Activated CD4-positive, alpha-beta memory T cell treated with anti-CD3 and anti-CD28 coated beads, Interleukin-2, amount 10 ng/mL, durations not matched to agents 7 days and 5 days (primary cell): ENCODE data around the gene CDKN1A. TPM values are rescaled to one million over a fixed set of nuclear protein-coding genes. Genes with fewer than 3 reads are reported as not detected.

Source experiments
- CTCF ChIA-PET: fragments of 350-600 bp; sonication (Branson Sonifier 250); formaldehyde crosslinking; loops from one replicate; lab custom pipeline; 2021; ENCODE audit warnings: antibody characterized with exemption, inconsistent platforms; lab: Charles Lee
- POLR2A ChIA-PET: fragments of 350-600 bp; sonication (Branson Sonifier 250); formaldehyde crosslinking; loops from one replicate; lab custom pipeline; 2021; ENCODE audit warnings: antibody characterized with exemption; lab: Charles Lee
- DNase-seq: peaks from one replicate; pipeline ENCODE4 v3.0.0-alpha.2; 2020
- H3K27ac Mint-ChIP-seq: one replicate; pipeline ENCODE4 v1.8.0; 2021; ENCODE audit warnings: mild to moderate bottlenecking, mixed read lengths
- H3K27me3 Mint-ChIP-seq: one replicate; pipeline ENCODE4 v1.8.0; 2021; ENCODE audit warnings: mixed read lengths
- H3K36me3 Mint-ChIP-seq: one replicate; pipeline ENCODE4 v1.8.0; 2021; ENCODE audit warnings: low read depth, mixed read lengths
- H3K4me1 Mint-ChIP-seq: one replicate; pipeline ENCODE4 v1.8.0; 2021; ENCODE audit warnings: mixed read lengths
- H3K4me3 Mint-ChIP-seq: one replicate; pipeline ENCODE4 v1.8.0; 2021; ENCODE audit warnings: mild to moderate bottlenecking, mixed read lengths
- H3K9me3 Mint-ChIP-seq: one replicate; pipeline ENCODE4 v1.8.0; 2021; ENCODE audit warnings: mixed read lengths
- total RNA-seq, 2 experiments: library from RNA; stranded (reverse); gene quantifications; one replicate each; pipeline ENCODE4 v1.2.3, GENCODE V29; 2021

The CDKN1A gene
- total RNA-seq, 2 experiments from 2014 or later = 107 to 109 TPM

DNA sequence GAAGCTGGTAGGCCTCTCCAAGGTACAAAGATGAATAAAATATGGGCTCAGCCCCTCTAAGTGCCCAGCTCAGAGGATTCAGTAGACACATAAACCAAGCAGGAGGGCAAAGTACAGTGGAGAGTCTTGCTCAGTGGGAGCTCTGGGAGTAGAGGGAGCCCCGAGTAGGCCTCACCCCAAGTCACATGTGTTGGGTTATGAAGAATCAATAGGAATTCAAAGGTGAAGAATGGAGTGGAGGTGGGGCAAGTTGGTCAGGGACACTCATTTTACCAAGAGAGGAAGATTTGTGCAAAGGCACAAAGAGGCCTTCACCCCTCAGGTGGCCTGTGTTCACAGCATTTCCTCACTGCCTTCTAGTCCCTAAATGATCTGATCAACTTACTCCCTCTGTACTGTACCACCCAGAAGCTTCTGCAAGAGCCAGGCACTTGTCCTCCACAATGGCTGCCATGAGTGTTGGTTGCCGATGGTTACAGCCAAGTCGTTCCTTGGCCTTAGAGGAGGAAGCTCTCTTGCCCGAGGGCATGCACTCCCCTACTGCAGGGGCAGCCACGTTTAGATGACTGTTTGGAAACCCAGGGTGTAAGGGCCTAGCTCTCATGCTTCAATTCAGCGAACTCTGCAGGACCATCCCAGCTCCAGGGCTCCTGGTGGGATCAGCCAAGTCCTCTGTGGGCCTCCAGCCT, 6.7 kb upstream of the CDKN1A start:
- Mint-ChIP-seq H3K4me1 (peaks cover 19% of the 10 kb centered on the region), H3K27ac (no peak overlapping the region), H3K36me3 (no peaks in the 10 kb centered on the region), H3K9me3 (no peaks in the 10 kb centered on the region), H3K4me3 (no peak overlapping the region), H3K27me3 (no peaks in the 10 kb centered on the region)
- POLR2A ChIA-PET = interaction anchor here (2.4 kb wide), 1 partner anchor 9 kb away, joined by 6 read pairs; no protein-coding TSS in a partner anchor
- CTCF ChIA-PET = interaction anchor here (1.4 kb wide), 2 partner anchors 8 to 111 kb away, joined by 4 to 5 read pairs; no protein-coding TSS in a partner anchor
- no peak for DNase-seq

DNA sequence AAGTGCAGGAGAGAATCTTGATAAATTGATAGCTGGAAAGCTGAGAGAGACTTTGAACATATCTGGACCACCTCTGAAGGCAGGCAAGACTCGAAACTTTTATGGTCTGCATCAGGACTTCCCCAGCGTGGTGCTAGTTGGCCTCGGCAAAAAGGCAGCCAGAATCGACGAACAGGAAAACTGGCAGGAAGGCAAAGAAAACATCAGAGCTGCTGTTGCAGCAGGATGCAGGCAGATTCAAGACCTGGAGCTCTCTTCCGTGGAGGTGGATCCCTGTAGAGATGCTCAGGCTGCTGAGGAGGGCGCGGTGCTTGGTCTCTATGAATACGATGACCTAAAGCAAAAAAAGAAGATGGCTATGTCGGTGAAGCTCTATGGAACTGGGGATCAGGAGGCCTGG, 4.6 kb upstream of the CDKN1A start:
- H3K27me3 Mint-ChIP-seq = no peaks in the 10 kb centered on the region
- H3K27ac Mint-ChIP-seq = no peak overlapping the region
- H3K36me3 Mint-ChIP-seq = peaks cover 4% of the 10 kb centered on the region
- no peak for DNase-seq
- ChIA-PET POLR2A (no interaction called here), CTCF (no interaction called here)
- no peaks in the 10 kb centered on the region for H3K9me3 Mint-ChIP-seq
- no peak overlapping the region for H3K4me3 Mint-ChIP-seq
- H3K4me1 Mint-ChIP-seq = peaks cover 29% of the 10 kb centered on the region

DNA sequence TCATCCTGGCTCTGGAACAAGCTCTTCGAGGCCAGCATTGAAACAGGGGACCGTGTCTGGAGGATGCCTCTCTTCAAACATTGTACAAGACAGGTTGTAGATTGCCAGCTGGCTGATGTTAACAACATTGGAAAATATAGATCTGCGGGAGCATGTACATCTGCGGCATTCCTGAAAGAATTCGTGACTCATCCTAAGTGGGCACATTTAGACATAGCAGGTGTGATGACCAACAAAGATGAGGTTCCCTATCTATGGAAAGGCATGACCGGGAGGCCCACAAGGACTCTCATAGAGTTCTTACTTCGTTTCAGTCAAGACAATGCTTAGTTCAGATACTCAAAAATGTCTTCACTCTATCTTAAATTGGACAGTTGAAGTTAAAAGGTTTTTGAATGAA, 3.6 kb upstream of the CDKN1A start:
- H3K4me3 Mint-ChIP-seq = no peak overlapping the region
- no peak for DNase-seq
- CTCF ChIA-PET = interaction anchor here (0.8 to 2.3 kb wide), 2 partner anchors 79 to 84 kb away, joined by 3 to 9 read pairs; no protein-coding TSS in a partner anchor
- H3K4me1 Mint-ChIP-seq = peaks cover 29% of the 10 kb centered on the region
- H3K36me3 Mint-ChIP-seq = peaks cover 7% of the 10 kb centered on the region
- H3K27ac Mint-ChIP-seq = no peak overlapping the region
- H3K27me3 Mint-ChIP-seq = no peaks in the 10 kb centered on the region
- no peaks in the 10 kb centered on the region for H3K9me3 Mint-ChIP-seq
- POLR2A ChIA-PET = no interaction called here

DNA sequence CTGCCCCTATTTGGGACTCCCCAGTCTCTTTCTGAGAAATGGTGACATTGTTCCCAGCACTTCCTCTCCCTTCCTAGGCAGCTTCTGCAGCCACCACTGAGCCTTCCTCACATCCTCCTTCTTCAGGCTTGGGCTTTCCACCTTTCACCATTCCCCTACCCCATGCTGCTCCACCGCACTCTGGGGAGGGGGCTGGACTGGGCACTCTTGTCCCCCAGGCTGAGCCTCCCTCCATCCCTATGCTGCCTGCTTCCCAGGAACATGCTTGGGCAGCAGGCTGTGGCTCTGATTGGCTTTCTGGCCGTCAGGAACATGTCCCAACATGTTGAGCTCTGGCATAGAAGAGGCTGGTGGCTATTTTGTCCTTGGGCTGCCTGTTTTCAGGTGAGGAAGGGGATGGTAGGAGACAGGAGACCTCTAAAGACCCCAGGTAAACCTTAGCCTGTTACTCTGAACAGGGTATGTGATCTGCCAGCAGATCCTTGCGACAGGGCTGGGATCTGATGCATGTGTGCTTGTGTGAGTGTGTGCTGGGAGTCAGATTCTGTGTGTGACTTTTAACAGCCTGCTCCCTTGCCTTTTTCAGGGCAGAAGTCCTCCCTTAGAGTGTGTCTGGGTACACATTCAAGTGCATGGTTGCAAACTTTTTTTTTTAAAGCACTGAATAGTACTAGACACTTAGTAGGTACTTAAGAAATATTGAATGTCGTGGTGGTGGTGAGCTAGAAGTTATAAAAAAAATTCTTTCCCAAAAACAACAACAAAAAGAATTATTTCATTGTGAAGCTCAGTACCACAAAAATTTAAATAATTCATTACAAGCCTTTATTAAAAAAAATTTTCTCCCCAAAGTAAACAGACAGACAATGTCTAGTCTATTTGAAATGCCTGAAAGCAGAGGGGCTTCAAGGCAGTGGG, 2.1 kb upstream of the CDKN1A start:
- H3K4me1 Mint-ChIP-seq = peaks cover 38% of the 10 kb centered on the region
- H3K27me3 Mint-ChIP-seq = no peaks in the 10 kb centered on the region
- DNase-seq = no peak
- ChIA-PET CTCF (interaction anchor here (1.0 to 2.3 kb wide), 4 partner anchors 52 to 106 kb away, joined by 3 to 9 read pairs (median 5); no protein-coding TSS in a partner anchor), POLR2A (interaction anchor here (0.7 to 8.6 kb wide), 3 partner anchors 14 to 78 kb away, joined by 3 to 86 read pairs (median 4); partner anchors contain the start of gene SRSF3)
- no peaks in the 10 kb centered on the region for H3K9me3 Mint-ChIP-seq
- peak overlapping the region; percentile 75 for H3K4me3 Mint-ChIP-seq
- H3K27ac Mint-ChIP-seq = peak overlapping the region; percentile 82
- peaks cover 19% of the 10 kb centered on the region for H3K36me3 Mint-ChIP-seq

DNA sequence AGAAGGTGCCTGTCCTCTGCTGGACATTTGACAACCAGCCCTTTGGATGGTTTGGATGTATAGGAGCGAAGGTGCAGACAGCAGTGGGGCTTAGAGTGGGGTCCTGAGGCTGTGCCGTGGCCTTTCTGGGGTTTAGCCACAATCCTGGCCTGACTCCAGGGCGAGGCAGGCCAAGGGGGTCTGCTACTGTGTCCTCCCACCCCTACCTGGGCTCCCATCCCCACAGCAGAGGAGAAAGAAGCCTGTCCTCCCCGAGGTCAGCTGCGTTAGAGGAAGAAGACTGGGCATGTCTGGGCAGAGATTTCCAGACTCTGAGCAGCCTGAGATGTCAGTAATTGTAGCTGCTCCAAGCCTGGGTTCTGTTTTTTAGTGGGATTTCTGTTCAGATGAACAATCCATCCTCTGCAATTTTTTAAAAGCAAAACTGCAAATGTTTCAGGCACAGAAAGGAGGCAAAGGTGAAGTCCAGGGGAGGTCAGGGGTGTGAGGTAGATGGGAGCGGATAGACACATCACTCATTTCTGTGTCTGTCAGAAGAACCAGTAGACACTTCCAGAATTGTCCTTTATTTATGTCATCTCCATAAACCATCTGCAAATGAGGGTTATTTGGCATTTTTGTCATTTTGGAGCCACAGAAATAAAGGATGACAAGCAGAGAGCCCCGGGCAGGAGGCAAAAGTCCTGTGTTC, 1.3 kb upstream of the CDKN1A start:
- Mint-ChIP-seq H3K27ac (peak overlapping the region; percentile 82), H3K4me1 (peaks cover 42% of the 10 kb centered on the region), H3K9me3 (no peaks in the 10 kb centered on the region), H3K4me3 (peak overlapping the region; percentile 75), H3K27me3 (no peaks in the 10 kb centered on the region), H3K36me3 (peaks cover 21% of the 10 kb centered on the region)
- no peak for DNase-seq
- POLR2A ChIA-PET = interaction anchor here (0.7 to 8.6 kb wide), 3 partner anchors 15 to 79 kb away, joined by 3 to 86 read pairs (median 4); partner anchors contain the start of gene SRSF3
- CTCF ChIA-PET = interaction anchor here (1.0 to 2.3 kb wide), 4 partner anchors 53 to 105 kb away, joined by 3 to 9 read pairs (median 5); no protein-coding TSS in a partner anchor

DNA sequence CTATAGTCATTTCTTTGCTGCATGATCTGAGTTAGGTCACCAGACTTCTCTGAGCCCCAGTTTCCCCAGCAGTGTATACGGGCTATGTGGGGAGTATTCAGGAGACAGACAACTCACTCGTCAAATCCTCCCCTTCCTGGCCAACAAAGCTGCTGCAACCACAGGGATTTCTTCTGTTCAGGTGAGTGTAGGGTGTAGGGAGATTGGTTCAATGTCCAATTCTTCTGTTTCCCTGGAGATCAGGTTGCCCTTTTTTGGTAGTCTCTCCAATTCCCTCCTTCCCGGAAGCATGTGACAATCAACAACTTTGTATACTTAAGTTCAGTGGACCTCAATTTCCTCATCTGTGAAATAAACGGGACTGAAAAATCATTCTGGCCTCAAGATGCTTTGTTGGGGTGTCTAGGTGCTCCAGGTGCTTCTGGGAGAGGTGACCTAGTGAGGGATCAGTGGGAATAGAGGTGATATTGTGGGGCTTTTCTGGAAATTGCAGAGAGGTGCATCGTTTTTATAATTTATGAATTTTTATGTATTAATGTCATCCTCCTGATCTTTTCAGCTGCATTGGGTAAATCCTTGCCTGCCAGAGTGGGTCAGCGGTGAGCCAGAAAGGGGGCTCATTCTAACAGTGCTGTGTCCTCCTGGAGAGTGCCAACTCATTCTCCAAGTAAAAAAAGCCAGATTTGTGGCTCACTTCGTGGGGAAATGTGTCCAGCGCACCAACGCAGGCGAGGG, 594 bp upstream of the CDKN1A start:
- POLR2A ChIA-PET = interaction anchor here (0.6 to 8.6 kb wide), 21 partner anchors 9 to 308 kb away, joined by 3 to 86 read pairs (median 4); partner anchors contain the start of genes KCTD20, MTCH1, PXT1 and SRSF3
- peaks cover 28% of the 10 kb centered on the region for H3K36me3 Mint-ChIP-seq

DNA sequence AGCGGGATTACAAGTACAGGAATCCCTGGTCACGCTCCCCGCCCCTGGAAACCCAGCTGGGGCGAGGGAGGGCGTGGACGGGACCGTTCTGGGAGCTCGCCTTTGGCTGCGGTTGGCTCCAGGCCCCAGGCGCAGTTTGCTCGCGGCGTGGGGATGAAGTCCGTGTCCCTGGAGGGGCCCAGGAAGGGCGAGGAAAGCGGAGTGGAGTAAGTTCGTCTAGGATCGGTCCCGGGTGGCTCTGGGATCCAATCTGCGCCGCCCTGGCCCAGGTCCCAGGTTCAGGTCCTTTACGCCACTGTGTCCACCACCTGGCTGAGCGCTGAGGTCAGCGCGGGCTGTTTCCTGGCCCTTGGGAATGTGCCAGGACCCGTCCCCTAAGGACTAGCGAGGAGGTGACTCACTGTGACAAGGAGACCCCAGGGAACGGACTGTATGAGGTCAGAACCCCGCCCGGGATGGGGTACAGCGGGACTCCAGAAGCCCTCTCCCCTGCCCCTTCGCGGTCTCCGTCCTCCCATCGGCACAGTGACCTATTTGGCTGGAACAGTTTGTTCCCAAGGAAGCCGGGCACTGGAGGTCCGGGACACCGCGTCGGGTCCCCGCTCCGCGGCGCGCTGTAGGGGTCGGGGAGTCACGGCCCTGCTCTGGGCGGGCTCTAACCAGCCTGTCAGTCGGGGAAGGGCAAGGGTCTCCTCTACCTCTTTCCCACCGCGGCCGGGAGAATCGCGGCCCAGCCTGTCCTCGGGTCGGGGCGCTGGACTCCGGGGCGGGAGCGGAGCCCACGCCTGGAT, 724 bp downstream of the CDKN1A start:
- H3K9me3 Mint-ChIP-seq = no peaks in the 10 kb centered on the region
- H3K27me3 Mint-ChIP-seq = no peaks in the 10 kb centered on the region
- CTCF ChIA-PET = interaction anchor here (0.6 to 3.7 kb wide), 21 partner anchors 8 to 197 kb away, joined by 3 to 25 read pairs (median 5); partner anchors contain the start of gene RAB44
- peak overlapping the region; percentile 95 for H3K4me3 Mint-ChIP-seq
- peak overlapping the region; percentile 97 for H3K27ac Mint-ChIP-seq
- H3K4me1 Mint-ChIP-seq = peaks cover 61% of the 10 kb centered on the region
- peaks cover 42% of the 10 kb centered on the region for H3K36me3 Mint-ChIP-seq
- peak; percentile 42 for DNase-seq
- POLR2A ChIA-PET = interaction anchor here (0.6 to 8.6 kb wide), 27 partner anchors 9 to 754 kb away, joined by 3 to 86 read pairs (median 4); partner anchors contain the start of genes CMTR1, KCTD20, MAPK14 and MTCH1

More for the DNA sequence above, 594 bp upstream of the CDKN1A start:
- Mint-ChIP-seq H3K4me3 (peak overlapping the region; percentile 75), H3K4me1 (peaks cover 49% of the 10 kb centered on the region), H3K27ac (peak overlapping the region; percentile 82), H3K27me3 (no peaks in the 10 kb centered on the region), H3K9me3 (no peaks in the 10 kb centered on the region)
- CTCF ChIA-PET = interaction anchor here (0.9 to 1.5 kb wide), 9 partner anchors 12 to 83 kb away, joined by 3 to 11 read pairs (median 4); no protein-coding TSS in a partner anchor
- DNase-seq = no peak

DNA sequence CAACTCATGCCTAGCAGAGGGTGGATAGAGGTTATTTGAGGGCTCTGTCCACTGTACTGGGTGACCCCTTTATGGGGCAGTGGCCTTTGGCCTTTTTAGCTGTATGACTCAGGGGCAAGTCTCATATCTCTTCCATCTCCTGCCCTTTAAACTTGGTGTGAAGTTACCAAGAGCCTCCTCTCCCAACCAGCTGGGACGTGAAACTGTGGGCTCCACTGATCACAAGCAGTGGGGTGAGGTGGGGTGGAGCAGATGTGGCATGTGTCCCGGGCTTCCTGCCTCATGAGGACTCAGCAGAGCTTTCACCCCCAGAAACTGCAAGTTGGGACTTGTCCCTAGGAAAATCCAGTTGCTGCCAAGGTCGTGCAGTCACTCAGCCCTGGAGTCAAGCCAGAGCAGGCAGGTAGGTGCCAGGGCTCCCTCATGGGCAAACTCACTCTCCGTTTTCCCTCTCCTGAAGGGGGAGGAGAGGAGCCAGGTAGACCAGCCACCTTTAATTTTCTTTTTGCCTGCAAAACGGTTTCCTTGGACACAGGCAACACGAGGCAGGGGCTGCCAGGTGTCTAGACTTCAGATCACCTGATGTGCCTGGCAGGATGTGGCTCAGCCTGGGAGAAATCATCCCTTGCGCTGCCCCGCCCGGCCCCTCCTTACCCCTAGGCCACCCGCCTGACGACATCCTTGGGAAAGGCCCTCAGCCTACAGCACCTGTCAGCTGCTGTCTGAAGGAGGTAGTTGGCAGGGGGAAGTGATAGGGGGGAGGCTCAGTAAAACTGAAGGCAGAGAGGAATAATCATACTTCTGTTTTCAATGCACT, 4.0 kb downstream of the CDKN1A start:
- Mint-ChIP-seq H3K27me3 (no peaks in the 10 kb centered on the region), H3K9me3 (no peaks in the 10 kb centered on the region), H3K36me3 (peaks cover 75% of the 10 kb centered on the region), H3K27ac (peak overlapping the region; percentile 79), H3K4me1 (peaks cover 51% of the 10 kb centered on the region), H3K4me3 (peak overlapping the region; percentile 22)
- POLR2A ChIA-PET = interaction anchor here (0.7 to 8.6 kb wide), 14 partner anchors 7 to 562 kb away, joined by 3 to 86 read pairs (median 4); partner anchors contain the start of genes PIM1 and SRSF3
- DNase-seq = peak; percentile 79
- CTCF ChIA-PET = interaction anchor here (0.6 to 3.7 kb wide), 10 partner anchors 8 to 137 kb away, joined by 3 to 25 read pairs (median 4); no protein-coding TSS in a partner anchor

DNA sequence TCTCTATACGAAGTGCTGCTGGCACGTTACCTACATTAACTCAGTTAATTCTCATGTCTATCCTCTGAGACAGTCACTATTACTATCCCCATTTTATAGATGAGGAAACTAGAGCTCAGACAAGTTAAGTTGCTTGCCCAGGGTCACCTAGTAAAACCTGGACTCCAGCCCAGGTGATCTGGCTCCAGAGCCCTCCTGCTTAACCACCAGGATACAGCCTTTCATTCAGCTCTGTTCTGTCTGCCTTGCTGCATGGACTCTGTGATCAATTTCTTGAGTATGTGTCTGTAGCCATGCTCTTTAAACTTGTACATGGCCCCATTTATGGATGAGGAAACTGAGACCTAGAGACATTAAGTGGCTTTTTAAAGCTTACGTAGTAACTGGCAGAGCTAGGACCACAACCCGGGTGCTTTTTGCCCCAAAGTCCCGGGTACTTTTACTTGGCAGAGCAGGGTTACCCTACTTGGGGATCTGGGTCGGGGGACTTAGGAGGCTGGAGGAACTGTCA, 4.7 kb downstream of the CDKN1A start:
- POLR2A ChIA-PET = interaction anchor here (0.7 to 8.6 kb wide), 6 partner anchors 7 to 493 kb away, joined by 3 to 86 read pairs (median 4); partner anchors contain the start of genes PIM1 and SRSF3
- CTCF ChIA-PET = interaction anchor here (0.6 to 3.7 kb wide), 3 partner anchors 55 to 75 kb away, joined by 3 to 25 read pairs (median 5); no protein-coding TSS in a partner anchor
- Mint-ChIP-seq H3K4me3 (peak overlapping the region; percentile 22), H3K27me3 (no peaks in the 10 kb centered on the region), H3K27ac (peak overlapping the region; percentile 79), H3K4me1 (peaks cover 45% of the 10 kb centered on the region), H3K9me3 (no peaks in the 10 kb centered on the region), H3K36me3 (peaks cover 76% of the 10 kb centered on the region)
- no peak for DNase-seq
